Measurements from ENCODE around the gene VPS13C.

The VPS13C gene

GRCh38 chr15:61839546-61839945 is 220.7 kb downstream of the VPS13C start:
- no peak for DNase-seq (ENCODE audit: insufficient read length)
- FAIRE-seq = no peak
- no peak for TF ChIP-seq TAF1 (IDR thresholded peaks at IDR 0.05; ENCODE audit: borderline replicate concordance, low read depth, low read length)
- TF ChIP-seq POLR2A (IDR thresholded peaks at IDR 0.05; ENCODE audit: low read depth, low read length) = no peak
- no peak for TF ChIP-seq POLR2AphosphoS5 (IDR thresholded peaks at IDR 0.05; ENCODE audit: low read depth, low read length)

- TF ChIP-seq TAF1 (IDR thresholded peaks at IDR 0.05; ENCODE audit: borderline replicate concordance, low read depth, low read length) (no peak), POLR2AphosphoS5 (IDR thresholded peaks at IDR 0.05; ENCODE audit: low read depth, low read length) (no peak), POLR2A (IDR thresholded peaks at IDR 0.05; ENCODE audit: low read depth, low read length) (no peak)
- FAIRE-seq (peak; percentile 42), DNase-seq (ENCODE audit: insufficient read length) (peak; percentile 41)
Measured at GRCh38 chr15:61835496-61836106, 224.6 kb downstream of the VPS13C start.

GRCh38 chr15:61835029-61835428 is 225.2 kb downstream of the VPS13C start:
- DNase-seq (ENCODE audit: insufficient read length) (no peak), FAIRE-seq (no peak)
- TF ChIP-seq POLR2A (IDR thresholded peaks at IDR 0.05; ENCODE audit: low read depth, low read length) = no peak
- no peak for TF ChIP-seq POLR2AphosphoS5 (IDR thresholded peaks at IDR 0.05; ENCODE audit: low read depth, low read length)
- no peak for TF ChIP-seq TAF1 (IDR thresholded peaks at IDR 0.05; ENCODE audit: borderline replicate concordance, low read depth, low read length)

DNA sequence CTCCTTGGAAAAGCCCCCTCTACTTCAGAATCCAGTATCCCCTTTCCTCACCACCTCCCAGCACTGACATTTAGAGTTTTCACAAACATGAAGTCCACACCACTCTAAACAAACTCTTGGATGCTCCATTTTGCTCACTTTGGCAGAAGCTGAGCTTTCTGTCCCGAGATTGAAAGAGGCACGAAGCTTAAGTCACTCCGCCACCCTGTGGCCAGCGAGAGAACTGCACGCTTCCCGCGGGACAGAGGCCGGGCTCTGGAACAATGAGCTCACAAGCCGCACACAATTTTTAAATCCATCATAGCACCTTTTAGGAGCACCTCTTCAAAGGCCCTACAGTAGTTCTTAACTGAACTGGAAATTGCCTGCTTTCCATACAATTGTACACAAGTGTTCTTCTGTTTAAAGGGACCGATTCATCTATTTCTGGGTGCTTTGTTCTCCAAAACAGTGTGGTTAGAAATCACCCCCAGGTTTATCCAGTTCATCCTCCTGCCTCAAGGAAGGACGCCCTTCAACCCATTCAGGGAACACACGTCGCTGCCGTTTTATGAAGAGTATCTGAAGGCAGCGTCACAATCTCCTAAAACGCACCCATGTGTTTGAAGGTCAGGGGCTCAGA is 226.1 kb downstream of the VPS13C start:
- peak; percentile 94 for FAIRE-seq
- TF ChIP-seq TAF1 (IDR thresholded peaks at IDR 0.05; ENCODE audit: borderline replicate concordance, low read depth, low read length) (no peak), POLR2AphosphoS5 (IDR thresholded peaks at IDR 0.05; ENCODE audit: low read depth, low read length) (no peak), POLR2A (IDR thresholded peaks at IDR 0.05; ENCODE audit: low read depth, low read length) (no peak)
- DNase-seq (ENCODE audit: insufficient read length) = peak; percentile 53

DNA sequence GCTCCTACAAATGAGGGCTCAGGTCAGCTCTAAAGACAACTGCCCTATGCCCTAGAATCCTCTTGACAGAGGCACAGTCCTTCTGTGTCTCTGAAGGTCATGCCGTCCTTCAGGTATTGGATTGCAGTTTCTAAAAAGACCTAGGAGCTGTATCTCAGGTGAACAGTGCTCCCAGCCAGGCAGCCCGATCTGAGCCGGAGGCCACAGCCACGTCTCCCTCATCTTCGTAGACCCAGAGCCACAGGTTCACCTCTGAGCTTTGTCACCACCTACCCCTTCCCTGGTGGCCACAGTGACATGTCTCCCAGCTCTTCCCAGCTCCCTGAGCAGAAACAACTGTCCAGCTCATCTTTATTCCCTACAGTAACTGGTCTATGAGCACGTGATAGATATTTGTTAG is 228.0 kb downstream of the VPS13C start:
- FAIRE-seq (no peak), DNase-seq (ENCODE audit: insufficient read length) (no peak)
- TF ChIP-seq POLR2A (IDR thresholded peaks at IDR 0.05; ENCODE audit: low read depth, low read length) = no peak
- TF ChIP-seq POLR2AphosphoS5 (IDR thresholded peaks at IDR 0.05; ENCODE audit: low read depth, low read length) = no peak
- no peak for TF ChIP-seq TAF1 (IDR thresholded peaks at IDR 0.05; ENCODE audit: borderline replicate concordance, low read depth, low read length)

DNA sequence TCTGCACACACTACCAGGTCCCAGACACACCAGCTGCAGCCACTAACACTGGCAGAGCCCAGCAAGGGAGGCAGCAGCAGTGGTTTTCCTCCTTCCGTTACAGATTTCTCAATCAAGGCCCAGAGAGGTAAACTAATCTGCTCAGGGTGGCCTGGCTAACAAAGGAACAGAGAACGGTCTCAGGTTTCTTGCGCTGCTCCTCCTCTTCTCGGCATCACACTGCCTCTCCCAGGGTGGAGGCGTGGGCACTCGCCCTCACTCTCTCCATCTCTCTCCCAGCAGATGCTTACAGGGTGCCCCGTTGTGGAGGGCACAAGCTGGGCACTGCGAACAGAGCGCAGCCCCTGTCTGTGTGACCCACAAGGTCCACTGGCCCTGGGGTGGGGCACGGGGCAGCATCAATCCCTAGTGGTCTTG is 228.7 kb downstream of the VPS13C start:
- no peak for DNase-seq (ENCODE audit: insufficient read length)
- TF ChIP-seq TAF1 (IDR thresholded peaks at IDR 0.05; ENCODE audit: borderline replicate concordance, low read depth, low read length) = no peak
- TF ChIP-seq POLR2AphosphoS5 (IDR thresholded peaks at IDR 0.05; ENCODE audit: low read depth, low read length) = no peak
- TF ChIP-seq POLR2A (IDR thresholded peaks at IDR 0.05; ENCODE audit: low read depth, low read length) = no peak
- no peak for FAIRE-seq

DNA sequence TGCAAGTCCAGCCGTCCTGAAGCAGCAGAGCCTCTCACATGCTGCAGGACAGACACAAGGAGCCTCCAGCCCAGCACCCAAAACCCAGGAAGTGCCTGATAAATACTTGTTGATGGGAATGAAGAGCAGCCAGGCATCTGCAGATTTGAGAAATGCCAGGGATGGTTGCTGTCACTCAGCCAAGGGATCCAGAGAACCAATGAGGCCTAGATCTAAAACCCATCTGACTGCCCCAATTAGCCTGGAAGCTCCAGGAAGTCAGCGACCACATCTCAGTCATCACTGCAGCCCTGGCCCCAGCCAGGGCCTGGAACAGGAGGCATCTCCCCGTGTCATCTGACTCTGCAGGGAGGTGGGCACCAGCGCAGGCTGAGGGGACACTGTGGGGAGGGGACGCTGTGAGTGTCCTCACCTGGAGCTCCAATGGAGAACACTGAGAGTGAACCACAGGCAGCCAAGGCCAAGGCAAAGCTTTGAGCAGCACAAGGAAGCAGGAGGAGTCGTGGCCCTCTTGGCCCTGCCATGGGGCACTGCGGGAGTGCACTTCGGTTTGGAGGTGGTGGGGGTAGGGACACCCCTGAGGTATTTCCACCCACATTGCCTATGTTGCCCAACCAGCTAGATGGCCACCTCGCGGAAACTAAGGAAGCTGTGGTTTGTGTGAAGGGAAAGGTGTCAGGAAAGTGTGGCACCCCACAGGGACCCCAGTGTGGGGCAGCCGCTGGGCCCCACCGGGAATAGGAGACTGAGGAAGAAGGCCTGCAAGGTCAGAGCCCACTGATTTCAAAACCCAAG is 229.5 kb downstream of the VPS13C start:
- FAIRE-seq = no peak
- no peak for TF ChIP-seq POLR2A (IDR thresholded peaks at IDR 0.05; ENCODE audit: low read depth, low read length)
- TF ChIP-seq TAF1 (IDR thresholded peaks at IDR 0.05; ENCODE audit: borderline replicate concordance, low read depth, low read length) = no peak
- no peak for TF ChIP-seq POLR2AphosphoS5 (IDR thresholded peaks at IDR 0.05; ENCODE audit: low read depth, low read length)
- no peak for DNase-seq (ENCODE audit: insufficient read length)

DNA sequence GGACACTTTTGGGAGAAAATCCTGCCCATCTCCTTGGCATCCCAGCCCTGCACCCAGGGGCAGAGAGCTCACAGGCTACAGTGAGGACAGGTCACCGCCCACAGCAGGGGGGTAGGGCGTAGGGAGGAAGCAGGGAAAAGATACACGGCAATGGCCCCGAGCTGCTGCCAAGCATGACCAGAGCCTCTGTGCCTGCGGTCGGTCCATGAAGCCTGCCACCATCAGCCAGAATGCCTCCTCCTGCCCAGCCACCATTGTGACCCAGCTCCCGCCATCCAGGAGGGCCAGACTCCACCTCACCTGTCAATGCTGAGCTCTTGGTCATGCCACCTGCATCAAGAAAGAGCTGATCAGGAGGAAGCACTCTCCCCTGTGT is 230.7 kb downstream of the VPS13C start:
- DNase-seq (ENCODE audit: insufficient read length) (no peak), FAIRE-seq (no peak)
- TF ChIP-seq TAF1 (IDR thresholded peaks at IDR 0.05; ENCODE audit: borderline replicate concordance, low read depth, low read length) (no peak), POLR2A (IDR thresholded peaks at IDR 0.05; ENCODE audit: low read depth, low read length) (no peak), POLR2AphosphoS5 (IDR thresholded peaks at IDR 0.05; ENCODE audit: low read depth, low read length) (no peak)

DNA sequence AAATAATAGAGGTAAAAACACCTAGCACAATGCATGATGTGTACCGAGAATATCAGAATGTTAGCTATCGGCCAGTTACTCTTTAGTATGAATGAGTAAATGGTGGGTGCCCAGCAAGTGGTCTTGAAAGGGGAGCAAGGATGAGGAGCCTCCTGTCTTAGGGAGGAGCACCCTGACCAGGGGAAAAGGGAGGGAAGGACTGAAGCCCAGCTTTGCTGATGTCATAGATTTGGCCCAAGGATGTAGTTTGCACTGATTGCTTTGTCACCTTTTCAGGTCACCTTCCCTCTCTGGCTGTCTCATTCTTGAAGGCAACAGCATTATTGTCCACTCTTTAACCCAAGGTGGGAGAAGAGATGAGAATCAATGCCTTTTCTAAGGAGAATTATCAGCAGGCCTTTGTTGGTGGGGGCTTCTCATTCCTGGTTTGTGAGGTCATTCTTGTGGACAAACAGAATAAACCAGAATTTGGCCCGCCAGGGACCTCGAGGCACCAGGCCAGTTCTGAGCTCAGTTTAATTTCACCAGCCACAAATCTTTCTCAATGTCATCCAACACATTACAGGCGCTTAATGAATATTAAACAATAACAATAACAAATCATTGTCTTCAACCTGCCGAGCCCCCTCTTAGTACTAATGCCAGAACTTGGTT is 231.3 kb downstream of the VPS13C start:
- TF ChIP-seq POLR2AphosphoS5 (IDR thresholded peaks at IDR 0.05; ENCODE audit: low read depth, low read length) = no peak
- no peak for TF ChIP-seq TAF1 (IDR thresholded peaks at IDR 0.05; ENCODE audit: borderline replicate concordance, low read depth, low read length)
- TF ChIP-seq POLR2A (IDR thresholded peaks at IDR 0.05; ENCODE audit: low read depth, low read length) = no peak
- DNase-seq (ENCODE audit: insufficient read length) (no peak), FAIRE-seq (no peak)

- TF ChIP-seq POLR2AphosphoS5 (IDR thresholded peaks at IDR 0.05; ENCODE audit: low read depth, low read length) = no peak
- TF ChIP-seq POLR2A (IDR thresholded peaks at IDR 0.05; ENCODE audit: low read depth, low read length) = no peak
- TF ChIP-seq TAF1 (IDR thresholded peaks at IDR 0.05; ENCODE audit: borderline replicate concordance, low read depth, low read length) = no peak
- DNase-seq (ENCODE audit: insufficient read length) = no peak
Measured at GRCh38 chr15:61828008-61828407, 232.2 kb downstream of the VPS13C start.

GRCh38 chr15:61827131-61827530 is 233.1 kb downstream of the VPS13C start:
- DNase-seq (ENCODE audit: insufficient read length) = no peak
- TF ChIP-seq POLR2A (IDR thresholded peaks at IDR 0.05; ENCODE audit: low read depth, low read length) (no peak), TAF1 (IDR thresholded peaks at IDR 0.05; ENCODE audit: borderline replicate concordance, low read depth, low read length) (no peak), POLR2AphosphoS5 (IDR thresholded peaks at IDR 0.05; ENCODE audit: low read depth, low read length) (no peak)
- no peak for FAIRE-seq

More at GRCh38 chr15:61828008-61828407, 232.2 kb downstream of the VPS13C start:
- FAIRE-seq = no peak
